Stomach smooth muscle (tissue), 2 donors: Measurements from ENCODE around the gene WFDC9.
"Not testable (repeated sequence)": the region's sequence is repeated elsewhere in the genome, so short reads cannot be mapped to it uniquely, and the experiment has no call there.

Experiments used
- H3K27ac ChIP-seq: one replicate; pipeline ENCODE4 v1.7.0; 2013; ENCODE audit warnings: mild to moderate bottlenecking, low read length, inconsistent platforms
- H3K27me3 ChIP-seq, 2 donors: one replicate each; pipeline ENCODE4 v1.7.0; 2013; ENCODE audit warnings: low read length in 2 of 2; ENCODE audit not compliant: insufficient read depth in 2 of 2, control insufficient read depth in 1 of 2
- H3K36me3 ChIP-seq, 2 donors: one replicate each; pipeline ENCODE4 v1.7.0; 2013; ENCODE audit warnings: low read length in 2 of 2; ENCODE audit not compliant: control insufficient read depth in 2 of 2, insufficient read depth in 2 of 2
- H3K4me1 ChIP-seq: one replicate; pipeline ENCODE4 v1.7.0; 2013; ENCODE audit warnings: low read length; ENCODE audit not compliant: control insufficient read depth, insufficient read depth
- H3K4me3 ChIP-seq, 2 donors: one replicate each; pipeline ENCODE4 v1.7.0; 2013; ENCODE audit warnings: low read length in 2 of 2
- H3K9ac ChIP-seq, 2 donors: one replicate each; pipeline ENCODE4 v1.7.0; 2013; ENCODE audit warnings: low read length in 2 of 2, mild to moderate bottlenecking in 1 of 2
- H3K9me3 ChIP-seq, 2 donors: one replicate each; pipeline ENCODE4 v1.7.0; 2013; ENCODE audit warnings: low read length in 2 of 2; ENCODE audit not compliant: control insufficient read depth in 2 of 2
- donor health status: healthy.
- donor health status: Pancreatic carcinoma.

WFDC9 gene

DNA sequence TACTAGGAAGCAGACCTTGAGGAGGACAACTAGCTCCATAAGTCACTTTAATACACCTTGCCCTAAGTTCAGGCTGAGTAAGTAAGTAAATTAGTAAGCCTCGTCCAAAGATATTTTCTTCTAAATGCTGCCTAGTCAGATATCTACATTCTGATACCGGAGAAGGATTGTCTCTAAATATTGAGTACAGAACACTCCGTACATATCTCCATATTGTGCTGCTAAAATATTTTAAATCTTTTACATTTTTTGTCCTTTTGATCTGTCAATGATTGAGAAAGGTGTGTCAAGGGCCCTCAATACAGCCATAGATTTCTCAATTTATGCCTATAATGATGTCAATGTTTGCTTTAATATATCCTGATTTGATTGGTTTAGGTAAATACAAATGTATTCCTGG lies 55.2 kb downstream of the WFDC9 start:
- no peak overlapping the region for H3K9ac ChIP-seq
- peaks cover 0 to 2% of the 10 kb centered on the region in 2 donors for H3K27me3 ChIP-seq
- H3K36me3 ChIP-seq, result no peaks in the 10 kb centered on the region
- H3K27ac ChIP-seq, result no peak overlapping the region
- no peaks in the 10 kb centered on the region for H3K4me1 ChIP-seq
- no peak overlapping the region for H3K4me3 ChIP-seq
- H3K9me3 ChIP-seq, result no peaks in the 10 kb centered on the region

DNA sequence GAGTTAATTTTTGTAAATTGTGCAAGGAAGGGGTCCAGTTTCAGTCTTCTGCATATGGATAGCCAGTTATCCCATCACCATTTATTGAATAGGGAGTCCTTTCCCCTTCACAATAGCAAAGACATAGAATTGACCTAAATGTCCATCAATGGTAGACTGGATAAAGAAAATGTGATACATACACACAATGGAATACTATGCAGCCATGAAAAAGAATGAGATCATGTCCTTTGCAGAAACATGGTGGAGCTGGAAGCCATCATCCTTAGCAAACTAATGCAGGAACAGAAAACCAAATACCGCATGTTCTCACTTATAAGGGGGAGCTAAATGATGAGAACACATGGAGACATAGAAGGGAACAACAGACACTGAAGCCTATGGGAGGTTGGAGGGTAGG lies 61.4 kb downstream of the WFDC9 start:
- H3K4me3 ChIP-seq, result not testable (repeated sequence)

DNA sequence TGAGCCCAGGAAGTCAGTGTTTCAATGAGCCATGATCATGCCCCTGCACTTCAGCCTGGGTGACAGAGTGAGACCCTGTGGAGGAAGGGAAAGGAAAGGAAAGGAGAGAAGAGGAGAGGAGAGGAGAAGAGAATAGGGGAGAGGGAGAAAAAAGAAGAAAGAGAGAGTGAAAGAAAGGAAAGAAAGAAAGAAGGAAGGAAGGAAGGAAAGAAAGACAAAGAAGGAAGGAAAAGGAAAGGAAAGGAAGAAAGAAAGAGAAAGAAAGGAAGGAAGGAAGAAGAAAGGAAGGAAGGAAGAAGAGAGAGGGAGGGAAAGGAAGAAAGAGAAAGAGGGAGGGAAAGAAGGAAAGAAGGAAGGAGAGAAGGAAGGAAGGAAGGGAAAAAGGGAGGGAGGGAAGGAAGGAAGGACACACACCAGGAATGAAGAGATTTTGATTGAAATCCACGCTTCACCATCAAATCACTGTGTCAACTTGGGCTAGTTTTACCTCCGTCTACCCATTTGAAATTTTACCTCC lies 66.3 kb downstream of the WFDC9 start:
- H3K36me3 ChIP-seq, result no peaks in the 10 kb centered on the region
- no peaks in the 10 kb centered on the region for H3K27me3 ChIP-seq
- no peaks in the 10 kb centered on the region for H3K4me1 ChIP-seq
- H3K9me3 ChIP-seq, result no peaks in the 10 kb centered on the region
- no peak overlapping the region for H3K27ac ChIP-seq
- no peak overlapping the region for H3K9ac ChIP-seq
- H3K4me3 ChIP-seq, result no peak overlapping the region

More for the DNA sequence above, 61.4 kb downstream of the WFDC9 start:
- H3K4me1 ChIP-seq, H3K9me3 ChIP-seq, H3K27me3 ChIP-seq, H3K9ac ChIP-seq, H3K27ac ChIP-seq, H3K36me3 ChIP-seq: not testable (repeated sequence)
